SK-N-SH treated with all-trans-retinoic acid at 6 μM for 48 hours (cell line): ENCODE data around the gene MS4A18.

Experiments used
- ARNTL ChIP-seq: fragments of 450-650 bp; formaldehyde crosslinking; IDR thresholded peaks from 2 replicates; pipeline ENCODE4 v1.5.0; 2020; ENCODE audit warnings: low read depth, mild to moderate bottlenecking, moderate library complexity, borderline replicate concordance
- CSDC2 ChIP-seq: fragments of 250-450 bp; sonication (Bioruptor Pico); IDR thresholded peaks from 2 replicates; pipeline ENCODE4 v1.5.0; 2020; ENCODE audit warnings: mild to moderate bottlenecking, moderate library complexity
- ISL1 ChIP-seq: fragments of 250-450 bp; sonication (Bioruptor Pico); IDR thresholded peaks from 2 replicates; pipeline ENCODE4 v2.1.2; 2022; ENCODE audit warnings: mild to moderate bottlenecking, moderate library complexity
- OSR1 ChIP-seq: fragments of 250-450 bp; sonication (Bioruptor Pico); IDR thresholded peaks from 2 replicates; pipeline ENCODE4 v1.8.0; 2022; ENCODE audit warnings: moderate library complexity, mild to moderate bottlenecking, inconsistent platforms
- PPARA ChIP-seq: fragments of 250-450 bp; sonication (Bioruptor Pico); IDR thresholded peaks from 2 replicates; pipeline ENCODE4 v1.5.0; 2020; ENCODE audit warnings: mild to moderate bottlenecking, borderline replicate concordance
- RARB ChIP-seq: fragments of 250-450 bp; sonication (Bioruptor Pico); IDR thresholded peaks from 2 replicates; pipeline ENCODE4 v1.8.0; 2021; ENCODE audit warnings: mild to moderate bottlenecking, moderate library complexity
- ZC3H10 ChIP-seq: fragments of 250-450 bp; sonication (Bioruptor Pico); IDR thresholded peaks from 2 replicates; pipeline ENCODE4 v1.5.1; 2021; ENCODE audit warnings: mild to moderate bottlenecking, moderate library complexity
- ZFP3 ChIP-seq: fragments of 250-450 bp; sonication (Bioruptor Pico); IDR thresholded peaks from 2 replicates; pipeline ENCODE4 v1.5.0; 2020; ENCODE audit warnings: mild to moderate bottlenecking, moderate library complexity
- ZFP30 ChIP-seq: fragments of 450-650 bp; formaldehyde crosslinking; IDR thresholded peaks from 2 replicates; pipeline ENCODE4 v1.5.0; 2022; ENCODE audit warnings: mild to moderate bottlenecking, moderate library complexity
- ZNF565 ChIP-seq: fragments of 450-650 bp; formaldehyde crosslinking; conservative IDR thresholded peaks from 2 replicates; pipeline ENCODE4 v1.5.0; 2020; ENCODE audit warnings: low read depth, mild to moderate bottlenecking, moderate library complexity
- TF ChIP-seq, protein P1 (sequence below): fragments of 250-450 bp; sonication (Bioruptor Pico); IDR thresholded peaks from 2 replicates; pipeline ENCODE4 v1.8.0; 2020; ENCODE audit warnings: mild to moderate bottlenecking, moderate library complexity, borderline replicate concordance
- TF ChIP-seq, protein P2 (sequence below): fragments of 250-450 bp; sonication (Bioruptor Pico); IDR thresholded peaks from 2 replicates; pipeline ENCODE4 v1.5.1; 2020; ENCODE audit warnings: low read depth, mild to moderate bottlenecking, moderate library complexity
- TF ChIP-seq, protein P3 (sequence below): fragments of 250-450 bp; sonication (Bioruptor Pico); IDR thresholded peaks from 2 replicates; pipeline ENCODE4 v1.5.1; 2021; ENCODE audit warnings: mild to moderate bottlenecking, moderate library complexity

DNA sequence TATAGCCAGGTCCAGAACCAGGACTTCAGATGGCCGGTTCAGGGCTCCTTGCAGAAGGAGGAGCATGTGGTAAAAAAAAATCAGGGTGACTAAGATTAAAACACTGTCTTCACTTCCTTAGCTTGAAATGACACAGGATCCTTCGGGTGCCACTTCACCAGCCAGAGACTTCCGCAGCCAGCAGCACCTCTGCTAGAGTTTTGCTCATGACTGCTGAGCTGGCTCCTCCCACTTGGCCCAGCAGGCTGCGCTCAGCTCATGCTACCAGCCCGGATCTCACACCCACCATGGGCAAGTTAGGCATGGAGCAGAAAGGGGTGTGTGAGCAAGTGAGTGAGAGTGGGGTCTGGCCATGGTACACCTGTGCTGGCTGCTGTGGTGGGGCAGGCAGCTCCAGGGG is 6.6 kb upstream of the MS4A18 start:
- no peak for TF ChIP-seq PPARA (CRISPR knock-in tag)
- no peak for TF ChIP-seq ZNF565 (CRISPR knock-in tag)
- TF ChIP-seq OSR1: no peak
- TF ChIP-seq RARB (CRISPR knock-in tag): no peak
- TF ChIP-seq, protein P1, sequence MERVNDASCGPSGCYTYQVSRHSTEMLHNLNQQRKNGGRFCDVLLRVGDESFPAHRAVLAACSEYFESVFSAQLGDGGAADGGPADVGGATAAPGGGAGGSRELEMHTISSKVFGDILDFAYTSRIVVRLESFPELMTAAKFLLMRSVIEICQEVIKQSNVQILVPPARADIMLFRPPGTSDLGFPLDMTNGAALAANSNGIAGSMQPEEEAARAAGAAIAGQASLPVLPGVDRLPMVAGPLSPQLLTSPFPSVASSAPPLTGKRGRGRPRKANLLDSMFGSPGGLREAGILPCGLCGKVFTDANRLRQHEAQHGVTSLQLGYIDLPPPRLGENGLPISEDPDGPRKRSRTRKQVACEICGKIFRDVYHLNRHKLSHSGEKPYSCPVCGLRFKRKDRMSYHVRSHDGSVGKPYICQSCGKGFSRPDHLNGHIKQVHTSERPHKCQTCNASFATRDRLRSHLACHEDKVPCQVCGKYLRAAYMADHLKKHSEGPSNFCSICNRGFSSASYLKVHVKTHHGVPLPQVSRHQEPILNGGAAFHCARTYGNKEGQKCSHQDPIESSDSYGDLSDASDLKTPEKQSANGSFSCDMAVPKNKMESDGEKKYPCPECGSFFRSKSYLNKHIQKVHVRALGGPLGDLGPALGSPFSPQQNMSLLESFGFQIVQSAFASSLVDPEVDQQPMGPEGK (CRISPR knock-in tag): no peak
- TF ChIP-seq CSDC2 (CRISPR knock-in tag): no peak
- no peak for TF ChIP-seq ZFP3 (CRISPR knock-in tag)
- no peak for TF ChIP-seq ARNTL (CRISPR knock-in tag)
- TF ChIP-seq, protein P2, sequence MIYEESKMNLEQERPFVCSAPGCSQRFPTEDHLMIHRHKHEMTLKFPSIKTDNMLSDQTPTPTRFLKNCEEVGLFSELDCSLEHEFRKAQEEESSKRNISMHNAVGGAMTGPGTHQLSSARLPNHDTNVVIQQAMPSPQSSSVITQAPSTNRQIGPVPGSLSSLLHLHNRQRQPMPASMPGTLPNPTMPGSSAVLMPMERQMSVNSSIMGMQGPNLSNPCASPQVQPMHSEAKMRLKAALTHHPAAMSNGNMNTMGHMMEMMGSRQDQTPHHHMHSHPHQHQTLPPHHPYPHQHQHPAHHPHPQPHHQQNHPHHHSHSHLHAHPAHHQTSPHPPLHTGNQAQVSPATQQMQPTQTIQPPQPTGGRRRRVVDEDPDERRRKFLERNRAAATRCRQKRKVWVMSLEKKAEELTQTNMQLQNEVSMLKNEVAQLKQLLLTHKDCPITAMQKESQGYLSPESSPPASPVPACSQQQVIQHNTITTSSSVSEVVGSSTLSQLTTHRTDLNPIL (CRISPR knock-in tag): no peak
- no peak for TF ChIP-seq ZC3H10
- no peak for TF ChIP-seq ISL1 (CRISPR knock-in tag)
- no peak for TF ChIP-seq ZFP30 (CRISPR knock-in tag)
- TF ChIP-seq, protein P3, sequence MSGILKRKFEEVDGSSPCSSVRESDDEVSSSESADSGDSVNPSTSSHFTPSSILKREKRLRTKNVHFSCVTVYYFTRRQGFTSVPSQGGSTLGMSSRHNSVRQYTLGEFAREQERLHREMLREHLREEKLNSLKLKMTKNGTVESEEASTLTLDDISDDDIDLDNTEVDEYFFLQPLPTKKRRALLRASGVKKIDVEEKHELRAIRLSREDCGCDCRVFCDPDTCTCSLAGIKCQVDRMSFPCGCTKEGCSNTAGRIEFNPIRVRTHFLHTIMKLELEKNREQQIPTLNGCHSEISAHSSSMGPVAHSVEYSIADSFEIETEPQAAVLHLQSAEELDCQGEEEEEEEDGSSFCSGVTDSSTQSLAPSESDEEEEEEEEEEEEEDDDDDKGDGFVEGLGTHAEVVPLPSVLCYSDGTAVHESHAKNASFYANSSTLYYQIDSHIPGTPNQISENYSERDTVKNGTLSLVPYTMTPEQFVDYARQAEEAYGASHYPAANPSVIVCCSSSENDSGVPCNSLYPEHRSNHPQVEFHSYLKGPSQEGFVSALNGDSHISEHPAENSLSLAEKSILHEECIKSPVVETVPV (CRISPR knock-in tag): no peak
